ENCODE results near the gene BCL2L12. TPM values are rescaled to one million over a fixed set of nuclear protein-coding genes. Genes with fewer than 3 reads are reported as not detected.

Gene BCL2L12
- total RNA-seq, 4 donors from 2014 or later, result 3.1 to 28.0 (median 7.5) TPM

DNA sequence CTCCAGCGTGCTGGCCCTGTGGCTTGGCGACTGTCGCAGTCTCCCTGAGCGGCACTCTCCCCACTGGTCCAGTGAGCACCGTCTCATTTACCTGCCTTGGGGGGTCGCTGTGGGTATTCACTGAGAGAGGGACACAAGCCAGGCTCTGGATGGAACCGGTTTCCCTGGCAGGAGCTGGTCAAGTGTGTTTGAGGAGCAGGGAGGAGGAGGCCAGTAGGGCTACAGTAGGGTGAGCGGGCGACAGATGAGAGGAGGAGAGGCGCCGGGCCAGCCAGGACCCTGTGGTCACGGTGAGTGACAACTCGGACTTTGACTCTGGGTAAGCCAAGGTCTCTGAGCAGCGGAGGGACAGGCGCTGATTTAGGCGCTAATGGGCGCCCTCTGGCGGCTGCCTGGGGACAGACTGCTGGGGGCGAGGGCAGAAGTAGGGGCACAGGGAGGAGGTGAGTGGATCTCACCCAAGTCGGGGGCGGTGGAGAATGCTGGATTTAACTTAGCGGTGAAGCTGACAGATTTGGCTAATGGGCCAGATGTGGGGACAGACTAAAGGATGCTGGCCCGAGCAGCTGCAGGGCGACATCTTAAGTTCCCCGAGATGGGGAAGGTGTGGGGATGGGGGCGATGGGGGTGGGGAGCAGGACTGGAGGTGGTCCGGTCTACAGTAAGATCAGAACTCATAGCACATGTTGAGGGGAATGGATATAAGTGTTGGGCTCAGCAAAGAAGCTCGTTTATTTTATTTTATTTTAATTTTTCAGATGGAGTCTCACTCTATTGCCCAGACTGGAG lies 6.6 kb downstream of the BCL2L12 start:
- no peak for DNase-seq (ENCODE audit: low spot score in 2 of 2)
- TF ChIP-seq EP300 (IDR thresholded peaks at IDR 0.05), result no peak
- no peak for TF ChIP-seq POLR2A (IDR thresholded peaks at IDR 0.05)
- TF ChIP-seq CTCF (IDR thresholded peaks at IDR 0.05), result peak; percentile 50 to 91
- H3K4me1 ChIP-seq, result peaks cover 9% of the 10 kb centered on the region
- peaks cover 7% of the 10 kb centered on the region for H3K36me3 ChIP-seq
- no peaks in the 10 kb centered on the region for H3K27me3 ChIP-seq
- H3K4me3 ChIP-seq, result no peak overlapping the region
- H3K9me3 ChIP-seq, result no peaks in the 10 kb centered on the region
- WGBS, result 32% methylated on average over 28 of the region's 28 CpGs
- H3K27ac ChIP-seq, result no peak overlapping the region

- no peaks in the 10 kb centered on the region for H3K9me3 ChIP-seq
- H3K36me3 ChIP-seq, result no peaks in the 10 kb centered on the region
- peak overlapping the region; percentile 87 for H3K27ac ChIP-seq
- WGBS, result 2% methylated on average over 27 of the region's 27 CpGs
- peak overlapping the region; percentile 96 for H3K4me3 ChIP-seq
- DNase-seq (ENCODE audit: low spot score in 2 of 2), result peak; percentile 94 to 95
- no peak for TF ChIP-seq POLR2A (IDR thresholded peaks at IDR 0.05)
- TF ChIP-seq CTCF (IDR thresholded peaks at IDR 0.05), result peak in 1 of 2 donors; percentile 5
- TF ChIP-seq POLR2AphosphoS5 (IDR thresholded peaks at IDR 0.05), result peak in 2 of 3 donors; percentile 2 to 70
- no peak for TF ChIP-seq EP300 (IDR thresholded peaks at IDR 0.05)
- no peaks in the 10 kb centered on the region for H3K27me3 ChIP-seq
- peaks cover 46% of the 10 kb centered on the region for H3K4me1 ChIP-seq
Observed at GRCh38 chr19:49676136-49676783, 10.5 kb downstream of the BCL2L12 start.

DNA sequence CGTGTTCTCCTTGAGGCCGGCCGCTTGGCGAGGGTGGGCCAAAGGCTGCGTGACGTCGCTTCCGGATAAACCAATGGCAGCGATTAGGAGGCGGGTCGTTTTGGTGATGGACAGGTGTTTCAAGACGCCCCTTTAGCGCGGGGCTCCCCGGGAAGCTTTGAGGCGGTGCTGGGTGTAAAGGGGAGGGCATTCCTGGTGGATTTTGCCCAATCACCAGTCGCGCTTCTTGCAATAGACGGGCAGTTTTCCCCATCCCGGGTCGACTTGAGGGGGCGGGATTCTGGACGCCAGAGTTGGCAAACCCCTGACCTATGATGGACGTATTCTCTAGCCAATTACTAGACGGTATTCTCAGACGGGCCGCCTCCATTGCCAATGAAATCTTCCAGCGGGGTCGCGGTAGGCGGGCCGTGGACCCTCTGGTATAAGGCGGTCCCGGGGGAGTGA lies 11.1 kb downstream of the BCL2L12 start:
- Histone ChIP-seq H3K27me3 (no peaks in the 10 kb centered on the region), H3K36me3 (peaks cover 4% of the 10 kb centered on the region), H3K4me3 (peak overlapping the region; percentile 96), H3K4me1 (peaks cover 46% of the 10 kb centered on the region), H3K9me3 (no peaks in the 10 kb centered on the region), H3K27ac (peak overlapping the region; percentile 95)
- no peak for TF ChIP-seq POLR2A (IDR thresholded peaks at IDR 0.05)
- TF ChIP-seq EP300 (IDR thresholded peaks at IDR 0.05), result no peak
- TF ChIP-seq POLR2AphosphoS5 (IDR thresholded peaks at IDR 0.05), result peak in 1 of 3 donors; percentile 70
- TF ChIP-seq CTCF (IDR thresholded peaks at IDR 0.05), result no peak
- peak; percentile 100 for DNase-seq (ENCODE audit: low spot score in 2 of 2)
- 0% methylated on average over 28 of the region's 34 CpGs for WGBS

- Histone ChIP-seq H3K27ac (peak within 1 kb of the TSS; percentile 95), H3K4me1 (peaks cover 42% of the 10 kb centered on the region), H3K27me3 (no peaks in the 10 kb centered on the region), H3K9me3 (no peaks in the 10 kb centered on the region), H3K4me3 (peak within 1 kb of the TSS; percentile 96), H3K36me3 (peaks cover 10% of the 10 kb centered on the region)
- TF ChIP-seq POLR2A (IDR thresholded peaks at IDR 0.05), result peak in 1 of 2 donors; percentile 74
- TF ChIP-seq POLR2AphosphoS5 (IDR thresholded peaks at IDR 0.05), result no peak
- no peak for DNase-seq (ENCODE audit: low spot score in 2 of 2)
- WGBS, result 1% methylated on average over 17 of the region's 57 CpGs
Observed at GRCh38 chr19:49677231-49677900, 11.6 kb downstream of the BCL2L12 start, which contains the start of gene PRMT1. TSS of gene PRMT1 (plus strand) at chr19:49677271. CDS start at chr19:49677281, 10 bp downstream.

DNA sequence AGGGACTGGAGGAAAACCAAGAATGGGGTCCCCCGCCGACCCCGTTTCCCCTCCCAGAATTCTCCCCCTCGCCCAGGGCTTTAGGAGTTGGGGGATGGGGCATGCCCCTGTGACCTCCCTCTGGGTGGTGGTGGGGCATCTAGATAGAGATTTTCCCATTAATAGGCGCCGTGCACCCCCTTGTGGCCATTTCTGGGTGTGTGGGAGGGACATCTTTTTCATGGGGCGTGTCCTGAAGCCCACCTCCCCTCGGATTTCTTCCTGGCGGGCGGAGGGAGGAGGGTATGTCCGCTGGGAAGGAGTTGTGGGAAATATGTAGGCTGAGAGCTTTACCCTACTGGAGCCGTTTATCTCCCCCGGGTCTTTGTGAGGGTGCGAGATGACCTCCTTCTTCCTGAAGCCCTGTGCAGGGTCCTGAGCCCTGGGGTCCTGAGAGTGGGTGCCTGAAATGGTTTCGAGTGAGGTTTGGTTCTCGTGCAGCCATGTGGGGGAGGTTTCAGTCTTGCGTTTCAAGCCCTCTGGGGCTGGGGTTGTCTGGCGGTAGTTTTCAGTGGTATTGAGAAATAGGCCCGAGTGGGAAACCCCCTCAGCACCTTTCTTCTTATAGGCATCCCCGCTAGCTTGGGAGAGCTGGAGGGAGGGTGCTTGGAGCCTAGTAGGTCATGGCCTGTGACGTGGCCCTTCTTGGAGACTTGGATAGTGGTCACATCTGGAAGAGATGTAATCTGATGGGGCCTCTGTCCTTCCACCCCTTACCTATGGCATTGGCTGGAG lies 12.4 kb downstream of the BCL2L12 start:
- WGBS, result 2% methylated on average over 18 of the region's 21 CpGs
- H3K27ac ChIP-seq, result peak overlapping the region; percentile 95
- peaks cover 42% of the 10 kb centered on the region for H3K4me1 ChIP-seq
- no peaks in the 10 kb centered on the region for H3K9me3 ChIP-seq
- peak overlapping the region; percentile 96 for H3K4me3 ChIP-seq
- DNase-seq (ENCODE audit: low spot score in 2 of 2), result peak in 1 of 2 donors; percentile 90
- H3K27me3 ChIP-seq, result no peaks in the 10 kb centered on the region
- peaks cover 17% of the 10 kb centered on the region for H3K36me3 ChIP-seq
- TF ChIP-seq CTCF (IDR thresholded peaks at IDR 0.05) (peak; percentile 46 to 51), POLR2AphosphoS5 (IDR thresholded peaks at IDR 0.05) (no peak), EP300 (IDR thresholded peaks at IDR 0.05) (no peak)

Measured in suprapubic skin (tissue), 4 donors.